H9 (cell line): Measurements from ENCODE around the gene CLEC2L. TPM values are rescaled to one million over a fixed set of nuclear protein-coding genes. Genes with fewer than 3 reads are reported as not detected.
A peak's percentile ranks its signal among the peaks of the same experiment; 100 is the strongest.

ENCODE experiments used
- DNase-seq: peaks from one replicate; pipeline ENCODE4 v3.0.0-alpha.2; 2017
- H2AFZ ChIP-seq: one replicate; pipeline ENCODE4 v1.6.1; 2013; ENCODE audit warnings: mild to moderate bottlenecking, low read length, control low read depth, moderate library complexity
- H2AK5ac ChIP-seq: 2 replicates; pipeline ENCODE4 v1.6.1; 2013; ENCODE audit warnings: low read length, control low read depth, mixed read lengths; ENCODE audit not compliant: insufficient read length
- H2BK120ac ChIP-seq: one replicate; pipeline ENCODE4 v1.6.1; 2013; ENCODE audit warnings: low read depth, mild to moderate bottlenecking, low read length, control low read depth, inconsistent platforms; ENCODE audit not compliant: poor library complexity, severe bottlenecking
- H2BK12ac ChIP-seq: 2 replicates; pipeline ENCODE4 v1.6.1; 2013; ENCODE audit warnings: low read length, control low read depth, mixed read lengths, low read depth; ENCODE audit not compliant: insufficient read length
- H2BK15ac ChIP-seq: 2 replicates; pipeline ENCODE4 v1.6.1; 2013; ENCODE audit warnings: low read depth, low read length, control low read depth
- H2BK20ac ChIP-seq: one replicate; pipeline ENCODE4 v1.6.1; 2013; ENCODE audit warnings: low read depth, mild to moderate bottlenecking, low read length, control low read depth, inconsistent platforms; ENCODE audit not compliant: poor library complexity, severe bottlenecking
- H2BK5ac ChIP-seq: 2 replicates; pipeline ENCODE4 v1.6.1; 2013; ENCODE audit warnings: low read length, control low read depth, mixed read lengths; ENCODE audit not compliant: insufficient read length
- H3K14ac ChIP-seq: 2 replicates; pipeline ENCODE4 v1.6.1; 2013; ENCODE audit warnings: low read length, control low read depth; ENCODE audit not compliant: insufficient read depth
- H3K18ac ChIP-seq: 2 replicates; pipeline ENCODE4 v1.6.1; 2013; ENCODE audit warnings: low read depth, mild to moderate bottlenecking, mixed read lengths, low read length, control low read depth; ENCODE audit not compliant: insufficient read length
- H3K23ac ChIP-seq: 2 replicates; pipeline ENCODE4 v1.6.1; 2013; ENCODE audit warnings: low read length, control low read depth, mixed read lengths, low read depth; ENCODE audit not compliant: insufficient read length
- H3K23me2 ChIP-seq: 2 replicates; pipeline ENCODE4 v1.6.1; 2013; ENCODE audit warnings: low read depth, mild to moderate bottlenecking, mixed read lengths, low read length, control low read depth; ENCODE audit not compliant: insufficient read length, poor library complexity, severe bottlenecking
- H3K27ac ChIP-seq: 2 replicates; pipeline ENCODE4 v1.5.1; 2013; ENCODE audit warnings: low read length, control low read depth, mixed read lengths, low read depth; ENCODE audit not compliant: insufficient read length
- H3K27me3 ChIP-seq: 2 replicates; pipeline ENCODE4 v1.6.1; 2013; ENCODE audit warnings: low read length, control low read depth, inconsistent platforms; ENCODE audit not compliant: insufficient read depth
- H3K4ac ChIP-seq: 2 replicates; pipeline ENCODE4 v1.6.1; 2013; ENCODE audit warnings: low read depth, mild to moderate bottlenecking, control low read depth, inconsistent platforms, low read length, moderate library complexity
- H3K4me1 ChIP-seq: 2 replicates; pipeline ENCODE4 v1.6.1; 2013; ENCODE audit warnings: low read length, control low read depth, inconsistent platforms; ENCODE audit not compliant: insufficient read depth
- H3K4me2 ChIP-seq: 2 replicates; pipeline ENCODE4 v1.6.1; 2013; ENCODE audit warnings: low read length, control low read depth, mixed read lengths; ENCODE audit not compliant: insufficient read length, insufficient read depth
- H3K56ac ChIP-seq: 2 replicates; pipeline ENCODE4 v1.6.1; 2013; ENCODE audit warnings: low read depth, mild to moderate bottlenecking, mixed read lengths, low read length, control low read depth; ENCODE audit not compliant: insufficient read length
- H3K79me1 ChIP-seq: 2 replicates; pipeline ENCODE4 v1.6.1; 2013; ENCODE audit warnings: low read depth, mild to moderate bottlenecking, moderate library complexity, low read length, control low read depth, inconsistent platforms; ENCODE audit not compliant: insufficient read depth, poor library complexity, severe bottlenecking
- H3K79me2 ChIP-seq: 2 replicates; pipeline ENCODE4 v1.6.1; 2013; ENCODE audit warnings: low read length, control low read depth, inconsistent platforms; ENCODE audit not compliant: insufficient read depth
- H3K9ac ChIP-seq: 2 replicates; pipeline ENCODE4 v1.6.1; 2013; ENCODE audit warnings: low read length, control low read depth, mixed read lengths; ENCODE audit not compliant: insufficient read length; ENCODE audit errors: extremely low read depth
- H3K9me3 ChIP-seq: one replicate; pipeline ENCODE4 v1.6.1; 2013; ENCODE audit warnings: low read depth, low read length, inconsistent platforms; ENCODE audit not compliant: control insufficient read depth
- H3T11ph ChIP-seq: one replicate; pipeline ENCODE4 v1.6.1; 2013; ENCODE audit warnings: mild to moderate bottlenecking, low read length, control low read depth, inconsistent platforms
- H4K20me1 ChIP-seq: one replicate; pipeline ENCODE4 v1.6.1; 2013; ENCODE audit not compliant: control insufficient read depth, insufficient read length, insufficient read depth
- H4K5ac ChIP-seq: 2 replicates; pipeline ENCODE4 v1.6.1; 2013; ENCODE audit warnings: low read depth, mild to moderate bottlenecking, mixed read lengths, low read length, control low read depth; ENCODE audit not compliant: insufficient read length
- H4K8ac ChIP-seq: replicated peaks from 2 replicates; pipeline ENCODE4 v1.6.1; 2013; ENCODE audit warnings: low read length, control low read depth, mixed read lengths, low read depth; ENCODE audit not compliant: insufficient read length
- H4K91ac ChIP-seq: 2 replicates; pipeline ENCODE4 v1.6.1; 2013; ENCODE audit warnings: low read depth, mild to moderate bottlenecking, moderate library complexity, mixed read lengths, low read length, control low read depth; ENCODE audit not compliant: insufficient read length
- H3K27ac Mint-ChIP-seq, 3 experiments: 2 replicates in 2 of 3; 3 replicates in 1 of 3; pipeline ENCODE4 v1.8.0; 2020 to 2021; ENCODE audit warnings: mixed read lengths in 3 of 3, mild to moderate bottlenecking in 1 of 3, moderate library complexity in 1 of 3
- H3K27me3 Mint-ChIP-seq: 2 replicates; pipeline ENCODE4 v1.8.0; 2021; ENCODE audit warnings: low read depth, mild to moderate bottlenecking, moderate library complexity, mixed read lengths
- H3K36me3 Mint-ChIP-seq, 3 experiments: 2 replicates in 2 of 3; 3 replicates in 1 of 3; pipeline ENCODE4 v1.8.0; 2020 to 2021; ENCODE audit warnings: low read depth in 3 of 3, mixed read lengths in 3 of 3; ENCODE audit not compliant: insufficient read depth in 1 of 3
- H3K4me1 Mint-ChIP-seq, 2 experiments: 2 replicates each; pipeline ENCODE4 v1.8.0; 2020; ENCODE audit warnings: mixed read lengths in 2 of 2
- H3K4me3 Mint-ChIP-seq, 2 experiments: 2 replicates in 1 of 2; 3 replicates in 1 of 2; pipeline ENCODE4 v1.8.0; 2020 to 2021; ENCODE audit warnings: mild to moderate bottlenecking in 2 of 2, mixed read lengths in 2 of 2, moderate library complexity in 1 of 2
- H3K9me3 Mint-ChIP-seq, 2 experiments: 2 replicates in 1 of 2; 3 replicates in 1 of 2; pipeline ENCODE4 v1.8.0; 2020; ENCODE audit warnings: mild to moderate bottlenecking in 2 of 2, mixed read lengths in 2 of 2, moderate library complexity in 1 of 2
- WGBS: extraction: QIAGEN DNeasy Blood & Tissue Kit; methylation state at CpG from one replicate; pipeline ENCODE4 v1.1.7; 2013; ENCODE audit warnings: missing lambda C conversion rate, low lambda C conversion rate, mixed read lengths; ENCODE audit not compliant: insufficient read length; ENCODE audit errors: extremely low coverage; 5-methylcytosine and 5-hydroxymethylcytosine counted together
- total RNA-seq: library from RNA; stranded (reverse); gene quantifications from 2 replicates; pipeline ENCODE4 v1.2.1, GENCODE V29; 2021
- TF ChIP-seq, protein P1 (sequence below): fragments of 200-600 bp; sonication (generic); conservative IDR thresholded peaks from 3 replicates; pipeline ENCODE4 v1.8.0; 2021; ENCODE audit warnings: antibody characterized with exemption, mild to moderate bottlenecking

The CLEC2L gene
- total RNA-seq, 1 experiment from 2014 or later, result 0.74 TPM

DNA sequence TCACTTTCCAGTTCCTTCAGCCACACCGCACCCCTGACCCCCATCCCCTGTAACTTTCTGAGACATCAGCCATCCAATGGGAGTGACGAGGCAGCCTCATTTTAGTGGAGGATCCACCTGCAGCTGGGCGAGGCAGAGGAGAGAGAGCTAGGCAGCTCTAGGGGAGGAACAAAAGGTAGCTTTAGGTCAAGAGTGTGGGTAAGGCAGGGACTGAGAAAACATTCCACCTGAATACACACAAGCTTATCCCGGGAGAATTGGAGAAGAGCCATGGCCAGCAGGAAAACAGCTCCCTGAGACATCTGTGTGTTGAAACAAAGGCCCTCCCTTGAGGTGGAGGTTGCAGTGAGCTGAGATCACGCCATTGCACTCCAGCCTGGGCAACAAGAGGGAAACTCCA is 33.4 kb upstream of the CLEC2L start:
- Histone ChIP-seq H3K23ac (no peak overlapping the region), H4K91ac (no peak overlapping the region), H4K5ac (no peak overlapping the region), H2AFZ (no peak overlapping the region), H3K18ac (no peak overlapping the region), H2BK15ac (no peak overlapping the region), H2BK12ac (no peak overlapping the region), H3K79me1 (no peaks in the 10 kb centered on the region), H3T11ph (no peak overlapping the region), H3K27ac (no peak overlapping the region), H3K4ac (no peak overlapping the region), H3K79me2 (no peaks in the 10 kb centered on the region), H3K9ac (no peak overlapping the region), H3K56ac (no peak overlapping the region), H3K23me2 (no peaks in the 10 kb centered on the region), H2AK5ac (no peak overlapping the region), H4K20me1 (no peaks in the 10 kb centered on the region), H3K4me2 (no peak overlapping the region), H2BK20ac (no peak overlapping the region), H3K14ac (no peak overlapping the region; the same call in 1 of the 2 replicates), H2BK5ac (no peak overlapping the region), H4K8ac (no peak overlapping the region), H3K27me3 (no peaks in the 10 kb centered on the region), H2BK120ac (no peak overlapping the region), H3K9me3 (no peaks in the 10 kb centered on the region), H3K4me1 (no peaks in the 10 kb centered on the region)
- Mint-ChIP-seq H3K27me3 (peaks cover 24% of the 10 kb centered on the region), H3K4me1 (peaks cover 8 to 10% of the 10 kb centered on the region in 2 experiments), H3K27ac (peak overlapping the region in 2 of 3 experiments; percentile 8 to 42; a peak in 1 of 7 replicates), H3K4me3 (no peak overlapping the region), H3K36me3 (peaks cover 0 to 4% (median 1%) of the 10 kb centered on the region in 3 experiments; a peak in 1 of 7 replicates), H3K9me3 (peaks cover 8 to 14% of the 10 kb centered on the region in 2 experiments)
- no peak for DNase-seq
- no CpG with 5 or more reads among the region's 5 CpGs for WGBS
- TF ChIP-seq, protein P1, sequence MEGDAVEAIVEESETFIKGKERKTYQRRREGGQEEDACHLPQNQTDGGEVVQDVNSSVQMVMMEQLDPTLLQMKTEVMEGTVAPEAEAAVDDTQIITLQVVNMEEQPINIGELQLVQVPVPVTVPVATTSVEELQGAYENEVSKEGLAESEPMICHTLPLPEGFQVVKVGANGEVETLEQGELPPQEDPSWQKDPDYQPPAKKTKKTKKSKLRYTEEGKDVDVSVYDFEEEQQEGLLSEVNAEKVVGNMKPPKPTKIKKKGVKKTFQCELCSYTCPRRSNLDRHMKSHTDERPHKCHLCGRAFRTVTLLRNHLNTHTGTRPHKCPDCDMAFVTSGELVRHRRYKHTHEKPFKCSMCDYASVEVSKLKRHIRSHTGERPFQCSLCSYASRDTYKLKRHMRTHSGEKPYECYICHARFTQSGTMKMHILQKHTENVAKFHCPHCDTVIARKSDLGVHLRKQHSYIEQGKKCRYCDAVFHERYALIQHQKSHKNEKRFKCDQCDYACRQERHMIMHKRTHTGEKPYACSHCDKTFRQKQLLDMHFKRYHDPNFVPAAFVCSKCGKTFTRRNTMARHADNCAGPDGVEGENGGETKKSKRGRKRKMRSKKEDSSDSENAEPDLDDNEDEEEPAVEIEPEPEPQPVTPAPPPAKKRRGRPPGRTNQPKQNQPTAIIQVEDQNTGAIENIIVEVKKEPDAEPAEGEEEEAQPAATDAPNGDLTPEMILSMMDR, result no peak
